ENCODE data around the gene C6orf47.

GRCh38 chr6:31624070-31624469 lies 36.5 kb downstream of the C6orf47 start:
- no peak for TF ChIP-seq GATA2 (IDR thresholded peaks at IDR 0.05; ENCODE audit: low read depth, low read length)
- no peak for TF ChIP-seq GATA3 (IDR thresholded peaks at IDR 0.05; ENCODE audit: low read depth, low read length)

All from SH-SY5Y (cell line).